GM12891 (cell line): Measurements from ENCODE around the gene GALNT7.

Source experiments
- POLR2A ChIP-seq: IDR thresholded peaks from 2 replicates; pipeline ENCODE4 v1.6.1; 2011; ENCODE audit warnings: low read depth, low read length, control low read depth
- POLR2AphosphoS5 ChIP-seq: IDR thresholded peaks from 2 replicates; pipeline ENCODE4 v1.6.1; 2011; ENCODE audit warnings: low read depth, low read length, control low read depth
- POU2F2 ChIP-seq: IDR thresholded peaks from 2 replicates; pipeline ENCODE4 v1.6.1; 2011; ENCODE audit warnings: low read depth, mild to moderate bottlenecking, control low read depth, low read length, moderate library complexity
- SPI1 ChIP-seq: IDR thresholded peaks from 2 replicates; pipeline ENCODE4 v1.6.1; 2011; ENCODE audit warnings: low read depth, low read length, control low read depth
- TAF1 ChIP-seq: IDR thresholded peaks from 2 replicates; pipeline ENCODE4 v1.6.1; 2011; ENCODE audit warnings: low read depth, low read length, control low read depth

- no peak for TF ChIP-seq SPI1
- TF ChIP-seq POLR2A, result no peak
- no peak for TF ChIP-seq POLR2AphosphoS5
- no peak for TF ChIP-seq TAF1
- TF ChIP-seq POU2F2, result no peak
Measured at GRCh38 chr4:173282626-173283025, 114.0 kb downstream of the GALNT7 start.
